Skeletal muscle satellite cell (primary cell): ENCODE measurements around the gene KCNJ10. TPM values are rescaled to one million over a fixed set of nuclear protein-coding genes. Genes with fewer than 3 reads are reported as not detected.
"Not testable (repeated sequence)": the region's sequence is repeated elsewhere in the genome, so short reads cannot be mapped to it uniquely, and the experiment has no call there.

Source experiments
- H3K27me3 ChIP-seq: 2 replicates; pipeline ENCODE4 v1.7.0; 2013; ENCODE audit warnings: low read length; ENCODE audit not compliant: control insufficient read depth, insufficient read depth
- H3K36me3 ChIP-seq: 2 replicates; pipeline ENCODE4 v1.7.0; 2013; ENCODE audit warnings: mild to moderate bottlenecking, control low read depth, low read length; ENCODE audit not compliant: insufficient read depth
- H3K4me1 ChIP-seq: 2 replicates; pipeline ENCODE4 v1.7.0; 2013; ENCODE audit warnings: low read length; ENCODE audit not compliant: control insufficient read depth, insufficient read depth
- H3K4me2 ChIP-seq: 2 replicates; pipeline ENCODE4 v1.7.0; 2013; ENCODE audit warnings: mild to moderate bottlenecking, low read length
- H3K4me3 ChIP-seq: 2 replicates; pipeline ENCODE4 v1.7.0; 2013; ENCODE audit warnings: low read length
- H3K9ac ChIP-seq: 2 replicates; pipeline ENCODE4 v1.7.0; 2013; ENCODE audit warnings: mild to moderate bottlenecking, low read depth, low read length, moderate library complexity
- H3K9me3 ChIP-seq: replicated peaks from 2 replicates; pipeline ENCODE4 v1.7.0; 2013; ENCODE audit warnings: mild to moderate bottlenecking, control low read depth, low read length
- total RNA-seq: library from RNA; depleted of rRNA; stranded (reverse); fragments of >200 nt; gene quantifications from 2 replicates; pipeline ENCODE4 v1.2.3, GENCODE V29; 2012; rRNA removed

KCNJ10 gene
- not detected in 2 replicates for total RNA-seq

DNA sequence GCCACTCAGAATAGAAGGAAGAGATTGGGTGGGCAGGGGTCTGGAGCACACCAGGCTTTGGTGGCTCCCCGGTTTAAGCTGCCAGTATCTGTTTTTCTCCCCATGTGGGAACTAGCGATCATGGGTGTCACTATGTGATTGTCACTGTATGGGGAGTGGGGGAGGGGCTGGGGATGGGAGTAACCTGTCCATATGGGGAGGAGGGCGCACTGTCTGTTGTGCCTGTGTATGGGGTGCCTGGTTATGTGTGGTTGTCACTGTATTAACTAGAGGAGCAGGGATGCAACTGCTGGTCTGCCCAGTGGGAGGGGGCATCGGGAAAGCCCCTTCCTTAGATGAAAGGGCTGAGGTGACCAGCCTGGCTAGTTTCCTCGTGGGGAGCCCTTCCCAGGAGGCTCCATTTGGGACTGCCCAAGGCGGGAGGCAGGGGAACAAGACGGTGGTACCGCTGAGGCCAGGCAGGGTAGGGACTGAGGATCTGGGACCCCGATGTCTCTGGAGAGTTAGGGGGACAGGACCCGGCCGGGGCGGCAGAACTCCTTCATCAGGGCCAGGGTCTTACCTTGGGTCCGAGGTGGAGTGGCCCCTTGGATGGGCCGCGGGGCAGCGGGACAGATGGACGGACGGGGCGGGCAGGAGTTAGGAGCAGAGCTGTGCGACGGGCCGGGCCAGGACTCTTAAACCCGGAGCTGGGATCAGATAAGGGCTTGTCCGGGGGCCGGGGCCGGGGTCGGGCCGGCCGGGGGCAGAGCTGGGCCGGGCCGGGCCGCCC is at the start of gene KCNJ10:
TSS of gene KCNJ10 (minus strand) at position 701 of the 772 bp plus-strand sequence. CDS start 27,628 bp downstream, outside the sequence.
- peak within 1 kb of the TSS; percentile 4 for H3K9ac ChIP-seq
- peak within 1 kb of the TSS; percentile 95 for H3K4me2 ChIP-seq
- H3K4me3 ChIP-seq, result peak within 1 kb of the TSS; percentile 77
- H3K9me3 ChIP-seq, result no peaks in the 10 kb centered on the region
- peaks cover 73% of the 10 kb centered on the region for H3K27me3 ChIP-seq
- no peaks in the 10 kb centered on the region for H3K4me1 ChIP-seq
- H3K36me3 ChIP-seq, result no peaks in the 10 kb centered on the region

GRCh38 chr1:160118928-160119327 is 49.0 kb upstream of the KCNJ10 start:
- Histone ChIP-seq H3K27me3 (peaks cover 49% of the 10 kb centered on the region), H3K4me3 (no peak overlapping the region), H3K9ac (no peak overlapping the region), H3K4me2 (no peak overlapping the region), H3K9me3 (no peaks in the 10 kb centered on the region), H3K36me3 (no peaks in the 10 kb centered on the region), H3K4me1 (peaks cover 9% of the 10 kb centered on the region)

- peaks cover 61% of the 10 kb centered on the region for H3K27me3 ChIP-seq
- H3K36me3 ChIP-seq, result no peaks in the 10 kb centered on the region
Observed at GRCh38 chr1:160117709-160118183, 47.8 kb upstream of the KCNJ10 start.

DNA sequence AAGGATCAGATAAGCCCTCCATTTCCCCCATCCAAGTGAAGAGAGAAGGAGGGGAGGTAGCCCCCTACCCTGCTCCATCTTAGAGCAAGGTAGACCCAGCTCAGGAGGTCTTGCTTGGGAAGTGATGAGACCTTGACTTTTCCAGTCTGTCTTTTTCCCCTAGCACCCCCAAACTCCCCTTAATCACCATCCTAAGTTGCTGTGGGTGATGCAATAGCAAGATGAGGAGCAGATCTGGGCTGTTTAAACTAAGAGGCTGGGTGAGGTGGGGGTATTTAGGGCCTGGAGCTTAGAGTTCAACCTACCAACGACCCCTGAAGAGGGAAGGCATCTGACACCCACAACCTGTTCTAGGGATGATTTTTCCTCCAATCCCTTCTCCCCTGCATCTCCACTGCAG is 47.3 kb upstream of the KCNJ10 start:
- no peak overlapping the region for H3K4me2 ChIP-seq
- H3K9ac ChIP-seq, result no peak overlapping the region
- H3K4me3 ChIP-seq, result no peak overlapping the region
- peaks cover 61% of the 10 kb centered on the region for H3K27me3 ChIP-seq
- peaks cover 6% of the 10 kb centered on the region for H3K4me1 ChIP-seq
- no peaks in the 10 kb centered on the region for H3K9me3 ChIP-seq
- H3K36me3 ChIP-seq, result no peaks in the 10 kb centered on the region

More at GRCh38 chr1:160117709-160118183, 47.8 kb upstream of the KCNJ10 start:
- Histone ChIP-seq H3K9me3 (no peaks in the 10 kb centered on the region), H3K9ac (no peak overlapping the region), H3K4me1 (peaks cover 6% of the 10 kb centered on the region), H3K4me2 (no peak overlapping the region), H3K4me3 (no peak overlapping the region)

GRCh38 chr1:160116283-160117147 is 46.6 kb upstream of the KCNJ10 start:
- Histone ChIP-seq H3K36me3 (no peaks in the 10 kb centered on the region), H3K27me3 (peaks cover 63% of the 10 kb centered on the region), H3K9me3 (no peaks in the 10 kb centered on the region), H3K4me3 (no peak overlapping the region), H3K4me2 (no peak overlapping the region), H3K9ac (no peak overlapping the region), H3K4me1 (peaks cover 6% of the 10 kb centered on the region)

- H3K27me3 ChIP-seq, result peaks cover 63% of the 10 kb centered on the region
- H3K9ac ChIP-seq, result no peak within 1 kb of the TSS
- no peak within 1 kb of the TSS for H3K4me2 ChIP-seq
- no peak within 1 kb of the TSS for H3K4me3 ChIP-seq
- H3K36me3 ChIP-seq, result no peaks in the 10 kb centered on the region
- H3K9me3 ChIP-seq, result no peaks in the 10 kb centered on the region
- H3K4me1 ChIP-seq, result peaks cover 6% of the 10 kb centered on the region
Observed at GRCh38 chr1:160115545-160116282, 45.8 kb upstream of the KCNJ10 start, which contains the start of gene ATP1A2. Gene ATP1A2 (plus strand): TSS chr1:160115759. CDS start chr1:160115862, 103 bp downstream.

DNA sequence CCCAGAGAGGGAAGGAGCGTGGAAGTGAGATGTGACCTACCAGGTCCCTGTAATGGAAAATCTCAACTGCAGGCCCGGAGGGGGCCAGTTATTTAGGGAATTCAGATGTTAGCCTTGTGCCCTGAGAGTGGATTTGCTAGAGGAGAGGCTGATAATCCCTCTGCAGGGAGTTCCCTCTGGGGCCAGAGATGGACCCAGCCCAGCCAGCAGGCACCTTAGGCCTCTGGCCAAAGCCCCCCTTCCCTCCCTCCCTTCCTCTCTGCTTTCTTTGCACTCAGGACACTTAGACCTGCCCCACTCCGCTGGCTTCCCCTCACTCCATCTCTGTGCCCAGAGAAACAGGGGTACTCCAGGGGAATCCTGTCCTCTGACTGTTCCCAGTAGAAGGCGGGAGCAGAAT is 44.1 kb upstream of the KCNJ10 start:
- peaks cover 6% of the 10 kb centered on the region for H3K4me1 ChIP-seq

DNA sequence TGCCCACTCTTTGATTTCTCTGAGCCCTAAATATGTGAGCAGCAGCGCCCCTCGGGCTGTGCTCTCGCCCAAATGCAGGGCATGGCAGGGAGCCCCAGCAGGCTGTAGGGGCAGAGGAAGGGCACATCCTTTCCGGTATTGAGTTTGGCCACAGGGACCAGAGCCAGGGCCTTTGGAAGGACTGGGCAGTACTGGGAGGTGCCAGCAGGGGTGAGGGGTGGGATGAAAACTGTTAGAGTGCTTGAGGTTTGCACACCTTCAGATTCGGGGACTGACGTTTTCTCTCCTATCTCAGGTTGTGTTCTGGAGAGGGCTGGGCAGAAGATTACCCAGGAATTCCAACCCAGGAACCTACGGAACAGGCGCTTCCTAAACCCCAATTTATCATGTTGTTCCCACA is 43.4 kb upstream of the KCNJ10 start:
- Histone ChIP-seq H3K4me2 (no peak overlapping the region), H3K4me3 (no peak overlapping the region), H3K36me3 (no peaks in the 10 kb centered on the region), H3K27me3 (peaks cover 74% of the 10 kb centered on the region), H3K9me3 (no peaks in the 10 kb centered on the region), H3K9ac (no peak overlapping the region), H3K4me1 (peaks cover 6% of the 10 kb centered on the region)

More for the DNA sequence above, 44.1 kb upstream of the KCNJ10 start:
- Histone ChIP-seq H3K9ac (no peak overlapping the region), H3K4me2 (no peak overlapping the region), H3K9me3 (no peaks in the 10 kb centered on the region), H3K4me3 (no peak overlapping the region), H3K27me3 (peaks cover 78% of the 10 kb centered on the region), H3K36me3 (no peaks in the 10 kb centered on the region)

GRCh38 chr1:160112357-160112756 is 42.4 kb upstream of the KCNJ10 start:
- peaks cover 69% of the 10 kb centered on the region for H3K27me3 ChIP-seq
- no peak overlapping the region for H3K4me2 ChIP-seq
- H3K9ac ChIP-seq, result no peak overlapping the region
- peaks cover 3% of the 10 kb centered on the region for H3K4me1 ChIP-seq
- H3K4me3 ChIP-seq, result no peak overlapping the region
- no peaks in the 10 kb centered on the region for H3K36me3 ChIP-seq
- H3K9me3 ChIP-seq, result no peaks in the 10 kb centered on the region

DNA sequence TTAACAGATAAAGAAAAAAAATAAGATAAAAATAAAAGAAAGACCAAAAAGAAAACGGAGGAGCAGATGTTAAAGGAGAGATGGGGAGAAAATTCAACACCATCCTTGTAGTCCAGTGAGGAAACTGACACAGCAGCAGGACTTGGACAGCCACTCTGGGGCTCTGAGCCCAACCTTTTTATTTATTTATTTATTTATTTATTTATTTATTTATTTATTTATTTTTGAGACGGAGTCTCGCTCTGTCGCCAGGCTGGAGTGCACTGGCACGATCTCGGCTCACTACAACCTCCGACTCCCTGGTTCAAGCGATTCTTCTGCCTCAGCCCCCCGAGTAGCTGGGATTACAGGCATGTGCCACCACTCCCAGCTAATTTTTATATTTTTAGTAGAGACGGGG is 41.5 kb upstream of the KCNJ10 start:
- not testable (repeated sequence) for H3K4me3 ChIP-seq, H3K4me1 ChIP-seq, H3K4me2 ChIP-seq, H3K9me3 ChIP-seq, H3K9ac ChIP-seq, H3K36me3 ChIP-seq
- H3K27me3 ChIP-seq, result peaks cover 67% of the 10 kb centered on the region

GRCh38 chr1:160109686-160110085 is 39.7 kb upstream of the KCNJ10 start:
- Histone ChIP-seq H3K4me3 (no peak overlapping the region), H3K9ac (no peak overlapping the region), H3K9me3 (no peaks in the 10 kb centered on the region), H3K36me3 (no peaks in the 10 kb centered on the region), H3K4me1 (no peaks in the 10 kb centered on the region), H3K4me2 (no peak overlapping the region), H3K27me3 (peaks cover 65% of the 10 kb centered on the region)
